HG03196 (cell line): Measurements from ENCODE around the gene PLAGL1.
A peak's percentile ranks its signal among the peaks of the same experiment; 100 is the strongest.
"Not testable (repeated sequence)": the region's sequence is repeated elsewhere in the genome, so short reads cannot be mapped to it uniquely, and the experiment has no call there.

ENCODE experiments used
- ATAC-seq: cut with Tn5 transposase; IDR thresholded peaks from one replicate; pipeline ENCODE4 v1.9.1; 2021; ENCODE audit not compliant: unreplicated experiment

The PLAGL1 gene

GRCh38 chr6:143940011-143940597, 68.0 kb downstream of the PLAGL1 start:
- ATAC-seq: peak; percentile 97

- no peak for ATAC-seq
Observed at GRCh38 chr6:143939364-143939763, 68.7 kb downstream of the PLAGL1 start.

- no peak for ATAC-seq
Observed at GRCh38 chr6:143937668-143937970, 70.4 kb downstream of the PLAGL1 start.

- no peak for ATAC-seq
Observed at GRCh38 chr6:143936778-143937667, 71.0 kb downstream of the PLAGL1 start.

- no peak for ATAC-seq
Observed at GRCh38 chr6:143936347-143936746, 71.7 kb downstream of the PLAGL1 start.

DNA sequence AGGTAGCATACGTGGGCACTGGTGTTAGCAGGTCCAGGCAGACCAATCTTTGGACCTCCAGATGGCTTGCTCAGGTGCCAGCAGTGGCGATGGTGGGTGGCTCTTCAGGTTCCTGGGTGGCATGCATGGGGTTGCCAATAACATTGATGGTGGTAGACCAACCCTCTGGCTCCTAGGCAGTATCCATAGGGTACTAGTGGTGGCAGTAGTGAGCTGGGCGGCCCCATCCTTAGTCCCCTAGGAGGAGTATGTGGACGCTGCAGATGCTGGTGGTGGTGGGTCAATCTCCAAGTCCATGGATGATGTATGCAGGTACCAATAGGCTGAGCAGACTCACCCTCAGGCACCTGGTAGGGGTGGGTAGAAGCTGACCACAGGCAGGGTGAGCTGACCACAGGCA, 73.2 kb downstream of the PLAGL1 start:
- ATAC-seq: no peak

GRCh38 chr6:143934331-143934730, 73.7 kb downstream of the PLAGL1 start:
- no peak for ATAC-seq

- no peak for ATAC-seq
Observed at GRCh38 chr6:143929975-143930374, 78.1 kb downstream of the PLAGL1 start.

DNA sequence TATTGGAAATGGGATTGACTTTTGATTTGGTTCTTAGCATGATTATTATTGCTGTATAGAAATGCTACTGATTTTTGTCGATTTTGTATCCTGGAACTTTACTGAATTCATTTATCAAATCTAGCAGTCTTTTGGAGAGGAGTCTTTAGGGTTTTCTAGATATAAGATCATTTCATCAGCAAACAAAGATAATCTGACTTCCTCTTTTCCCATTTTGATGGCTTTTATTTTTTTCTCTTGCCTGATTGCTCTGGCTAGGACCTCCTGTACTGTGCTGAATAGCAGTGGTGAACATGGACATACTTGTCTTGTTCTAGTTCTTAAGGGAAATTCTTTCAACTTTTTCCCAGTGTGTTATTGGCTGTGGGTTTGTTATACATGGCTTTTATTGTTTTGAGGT, 79.2 kb downstream of the PLAGL1 start:
- no peak for ATAC-seq

DNA sequence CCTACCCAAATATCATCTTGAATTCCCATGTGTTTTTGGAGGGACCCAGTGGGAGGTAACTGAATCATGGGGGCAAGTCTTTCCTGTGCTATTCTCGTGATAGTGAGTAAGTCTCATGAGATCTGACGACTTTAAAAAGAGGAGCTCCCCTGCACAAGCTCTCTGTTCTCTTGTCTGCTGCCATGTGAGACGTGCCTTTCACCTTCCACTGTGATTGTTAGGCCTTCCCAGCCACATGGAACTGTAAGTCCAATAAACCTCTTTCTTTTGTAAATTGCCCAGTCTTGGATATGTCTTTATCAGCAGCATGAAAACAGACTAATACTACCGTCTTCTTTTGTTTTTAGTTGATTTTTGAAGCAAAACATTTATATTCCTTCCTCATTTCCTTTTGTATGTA, 91.0 kb downstream of the PLAGL1 start:
- not testable (repeated sequence) for ATAC-seq

- ATAC-seq: no peak
Observed at GRCh38 chr6:143912671-143913070, 95.4 kb downstream of the PLAGL1 start.

- no peak for ATAC-seq
Observed at GRCh38 chr6:143911028-143911427, 97.0 kb downstream of the PLAGL1 start.

DNA sequence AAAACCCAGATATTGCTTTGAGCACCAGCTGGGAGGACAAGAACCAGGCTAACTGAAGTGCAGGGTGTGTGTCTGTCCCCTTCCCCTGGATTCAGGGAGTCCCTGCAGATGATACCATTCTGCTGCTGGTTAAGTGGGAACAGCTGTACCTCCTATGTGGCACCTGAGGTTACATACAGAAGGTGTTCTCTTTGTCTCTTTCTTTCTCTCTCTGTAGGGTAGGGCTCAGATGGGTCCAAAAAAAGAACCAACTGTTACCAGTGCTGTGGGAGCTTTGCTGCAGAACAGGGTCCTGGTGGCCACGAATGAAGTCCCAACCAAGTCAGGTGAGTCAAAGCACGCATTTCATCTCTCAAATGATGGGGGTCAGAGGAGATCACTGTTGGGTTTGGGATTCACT, 105.2 kb downstream of the PLAGL1 start:
- no peak for ATAC-seq

- ATAC-seq: peak; percentile 97
Observed at GRCh38 chr6:143901885-143902750, 105.9 kb downstream of the PLAGL1 start.

DNA sequence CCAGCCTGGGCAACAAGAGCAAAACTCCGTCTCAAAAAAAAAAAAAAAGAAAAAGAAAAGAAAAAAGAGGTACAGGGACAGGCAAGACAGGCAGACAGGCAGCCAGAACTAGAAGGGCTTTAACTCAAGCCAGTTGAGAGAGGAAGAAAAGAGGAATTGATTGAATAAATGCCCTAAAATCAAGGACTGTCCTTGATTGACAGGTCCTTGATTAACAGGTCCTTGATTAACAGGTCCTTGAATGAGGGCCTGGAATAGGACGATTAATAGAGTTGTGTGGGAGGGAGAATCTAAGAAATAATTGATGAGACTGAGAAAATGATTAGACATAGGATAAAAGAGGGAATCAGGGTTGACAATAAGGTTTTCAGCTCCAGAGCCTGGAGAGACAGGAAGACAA, 107.7 kb downstream of the PLAGL1 start:
- ATAC-seq: no peak

GRCh38 chr6:143896126-143896860, 111.8 kb downstream of the PLAGL1 start:
- no peak for ATAC-seq

DNA sequence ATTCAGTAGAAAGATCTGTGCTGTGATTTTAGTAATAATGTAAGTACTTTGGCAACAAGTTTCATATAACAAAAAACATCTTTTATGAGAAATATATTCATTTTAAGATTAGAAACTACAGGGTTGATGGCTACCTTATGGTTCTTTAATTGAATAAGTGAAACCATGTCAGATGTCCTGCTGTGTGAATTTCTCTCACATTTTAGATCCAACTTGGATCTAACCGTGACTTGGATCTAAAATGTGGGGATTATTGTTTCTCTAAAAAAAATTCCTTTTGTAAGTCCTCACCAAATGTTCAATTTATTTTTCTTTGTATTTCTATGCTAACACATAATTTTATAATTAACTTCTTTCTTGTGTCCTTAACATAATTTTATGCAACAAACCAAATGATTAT, 113.4 kb downstream of the PLAGL1 start:
- no peak for ATAC-seq
